Effector memory CD4-positive, alpha-beta T cell (primary cell): ENCODE results near the gene ARID5B.

ENCODE experiments used
- DNase-seq, 3 donors: peaks; one replicate each; pipeline ENCODE4 v3.0.0-alpha.2; 2020
- H3K27ac ChIP-seq: 2 replicates; pipeline ENCODE4 v1.7.0; 2013; ENCODE audit warnings: mild to moderate bottlenecking, low read length, moderate library complexity; ENCODE audit not compliant: insufficient read depth, poor library complexity, severe bottlenecking
- H3K27me3 ChIP-seq: replicated peaks from 2 replicates; pipeline ENCODE4 v1.7.0; 2013; ENCODE audit warnings: mild to moderate bottlenecking, low read length; ENCODE audit not compliant: insufficient read depth, control insufficient read depth, poor library complexity, severe bottlenecking
- H3K36me3 ChIP-seq: 2 replicates; pipeline ENCODE4 v1.7.0; 2013; ENCODE audit warnings: mild to moderate bottlenecking, low read length, moderate library complexity; ENCODE audit not compliant: control insufficient read depth, insufficient read depth
- H3K4me1 ChIP-seq: 2 replicates; pipeline ENCODE4 v1.7.0; 2013; ENCODE audit warnings: low read length, mild to moderate bottlenecking; ENCODE audit not compliant: control insufficient read depth, insufficient read depth, poor library complexity, severe bottlenecking
- H3K4me3 ChIP-seq: 2 replicates; pipeline ENCODE4 v1.7.0; 2013; ENCODE audit warnings: low read length, low read depth, mild to moderate bottlenecking; ENCODE audit not compliant: insufficient read depth, poor library complexity, severe bottlenecking
- H3K9me3 ChIP-seq: 2 replicates; pipeline ENCODE4 v1.7.0; 2013; ENCODE audit warnings: mild to moderate bottlenecking, low read length, moderate library complexity; ENCODE audit not compliant: control insufficient read depth

Gene ARID5B

GRCh38 chr10:62007145-62007544, 105.6 kb downstream of the ARID5B start:
- H3K27ac ChIP-seq = no peak overlapping the region

GRCh38 chr10:62008196-62008595, 106.7 kb downstream of the ARID5B start:
- Histone ChIP-seq H3K9me3 (no peaks in the 10 kb centered on the region), H3K27ac (no peak overlapping the region), H3K4me1 (no peaks in the 10 kb centered on the region), H3K4me3 (no peak overlapping the region), H3K27me3 (no peaks in the 10 kb centered on the region), H3K36me3 (peaks cover 10% of the 10 kb centered on the region)
- DNase-seq = no peak

More at GRCh38 chr10:62007145-62007544, 105.6 kb downstream of the ARID5B start:
- Histone ChIP-seq H3K9me3 (no peaks in the 10 kb centered on the region), H3K4me1 (no peaks in the 10 kb centered on the region), H3K4me3 (no peak overlapping the region), H3K27me3 (no peaks in the 10 kb centered on the region), H3K36me3 (peaks cover 6% of the 10 kb centered on the region)
- no peak for DNase-seq

- no peaks in the 10 kb centered on the region for H3K4me1 ChIP-seq
- DNase-seq = no peak
- no peaks in the 10 kb centered on the region for H3K9me3 ChIP-seq
- peaks cover 10% of the 10 kb centered on the region for H3K36me3 ChIP-seq
- H3K27me3 ChIP-seq = no peaks in the 10 kb centered on the region
- no peak overlapping the region for H3K4me3 ChIP-seq
- H3K27ac ChIP-seq = no peak overlapping the region
Measured at GRCh38 chr10:62008946-62009345, 107.4 kb downstream of the ARID5B start.

- DNase-seq = no peak
- no peak overlapping the region for H3K27ac ChIP-seq
- no peaks in the 10 kb centered on the region for H3K9me3 ChIP-seq
- peaks cover 10% of the 10 kb centered on the region for H3K36me3 ChIP-seq
- H3K4me3 ChIP-seq = no peak overlapping the region
- no peaks in the 10 kb centered on the region for H3K27me3 ChIP-seq
- no peaks in the 10 kb centered on the region for H3K4me1 ChIP-seq
Measured at GRCh38 chr10:62010366-62010765, 108.9 kb downstream of the ARID5B start.

- no peak for DNase-seq
- H3K4me1 ChIP-seq = no peaks in the 10 kb centered on the region
- H3K4me3 ChIP-seq = no peak overlapping the region
- no peak overlapping the region for H3K27ac ChIP-seq
- H3K27me3 ChIP-seq = no peaks in the 10 kb centered on the region
- peaks cover 10% of the 10 kb centered on the region for H3K36me3 ChIP-seq
- H3K9me3 ChIP-seq = no peaks in the 10 kb centered on the region
Measured at GRCh38 chr10:62011558-62011957, 110.1 kb downstream of the ARID5B start.

- no peaks in the 10 kb centered on the region for H3K27me3 ChIP-seq
- no peak for DNase-seq
- H3K4me1 ChIP-seq = no peaks in the 10 kb centered on the region
- H3K27ac ChIP-seq = no peak overlapping the region
- H3K36me3 ChIP-seq = peaks cover 10% of the 10 kb centered on the region
- no peak overlapping the region for H3K4me3 ChIP-seq
- no peaks in the 10 kb centered on the region for H3K9me3 ChIP-seq
Measured at GRCh38 chr10:62012318-62012717, 110.8 kb downstream of the ARID5B start.

- H3K4me1 ChIP-seq = no peaks in the 10 kb centered on the region
- H3K36me3 ChIP-seq = peaks cover 10% of the 10 kb centered on the region
- no peak for DNase-seq
- no peak overlapping the region for H3K4me3 ChIP-seq
- no peaks in the 10 kb centered on the region for H3K9me3 ChIP-seq
- no peak overlapping the region for H3K27ac ChIP-seq
- no peaks in the 10 kb centered on the region for H3K27me3 ChIP-seq
Measured at GRCh38 chr10:62014510-62014909, 113.0 kb downstream of the ARID5B start.

GRCh38 chr10:62015994-62016393, 114.5 kb downstream of the ARID5B start:
- Histone ChIP-seq H3K4me1 (no peaks in the 10 kb centered on the region), H3K27ac (no peak overlapping the region), H3K27me3 (no peaks in the 10 kb centered on the region), H3K36me3 (peaks cover 10% of the 10 kb centered on the region), H3K4me3 (no peak overlapping the region), H3K9me3 (no peaks in the 10 kb centered on the region)
- DNase-seq = no peak

GRCh38 chr10:62016623-62017490, 115.4 kb downstream of the ARID5B start:
- DNase-seq = no peak
- H3K36me3 ChIP-seq = peaks cover 4% of the 10 kb centered on the region
- H3K4me3 ChIP-seq = no peak overlapping the region
- no peak overlapping the region for H3K27ac ChIP-seq
- no peaks in the 10 kb centered on the region for H3K27me3 ChIP-seq
- no peaks in the 10 kb centered on the region for H3K4me1 ChIP-seq
- H3K9me3 ChIP-seq = no peaks in the 10 kb centered on the region

GRCh38 chr10:62017491-62017870, 116.0 kb downstream of the ARID5B start:
- H3K36me3 ChIP-seq = peaks cover 4% of the 10 kb centered on the region
- no peaks in the 10 kb centered on the region for H3K4me1 ChIP-seq
- H3K27ac ChIP-seq = no peak overlapping the region
- no peaks in the 10 kb centered on the region for H3K9me3 ChIP-seq
- H3K27me3 ChIP-seq = no peaks in the 10 kb centered on the region
- DNase-seq = no peak
- H3K4me3 ChIP-seq = no peak overlapping the region
